ENCODE data around the gene CDCA8.

- no peak for TF ChIP-seq EZH2 (IDR thresholded peaks at IDR 0.05; ENCODE audit: low read depth)
- no peak for TF ChIP-seq CTCF (conservative IDR thresholded peaks at IDR 0.05)
Observed at GRCh38 chr1:37658486-37658885, 33.8 kb upstream of the CDCA8 start.

Data from PC-9 (cell line).